ENCODE data around the gene CLIP1. TPM values are rescaled to one million over a fixed set of nuclear protein-coding genes. Genes with fewer than 3 reads are reported as not detected.

The CLIP1 gene
- polyA plus RNA-seq, 10 donors, result 17.1 to 27.6 (median 22.2) TPM

- DNase-seq, result peak in 2 of 3 donors; percentile 7 to 75
Measured at GRCh38 chr12:122318607-122319605, 103.6 kb downstream of the CLIP1 start.

- no peak for DNase-seq
Measured at GRCh38 chr12:122312926-122313325, 109.5 kb downstream of the CLIP1 start.

- DNase-seq, result no peak
Measured at GRCh38 chr12:122311696-122312095, 110.8 kb downstream of the CLIP1 start.

- no peak for DNase-seq
Measured at GRCh38 chr12:122310626-122311333, 111.7 kb downstream of the CLIP1 start.

GRCh38 chr12:122309564-122310121 is 112.8 kb downstream of the CLIP1 start:
- no peak for DNase-seq

- no peak for DNase-seq
Measured at GRCh38 chr12:122308811-122309210, 113.7 kb downstream of the CLIP1 start.

GRCh38 chr12:122306407-122306806 is 116.1 kb downstream of the CLIP1 start:
- DNase-seq, result no peak

DNA sequence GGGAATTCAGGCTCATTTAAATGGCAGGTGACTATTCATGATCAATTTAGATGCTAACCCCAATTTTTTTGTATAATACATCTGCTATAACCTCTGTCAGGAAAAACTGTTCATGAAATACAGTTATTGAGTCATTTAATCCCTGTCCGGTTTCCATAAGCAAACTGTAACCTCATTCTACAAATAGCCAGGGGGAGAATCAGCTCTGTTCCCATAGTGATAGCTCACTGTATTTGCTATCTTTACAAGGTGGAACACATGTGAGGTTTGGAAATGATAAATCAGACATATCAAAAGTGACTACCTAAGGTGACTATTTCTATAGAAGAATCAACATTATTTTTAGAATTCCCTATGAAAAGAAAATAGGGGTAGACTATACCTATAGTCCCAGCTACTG is 117.5 kb downstream of the CLIP1 start:
- no peak for DNase-seq

DNA sequence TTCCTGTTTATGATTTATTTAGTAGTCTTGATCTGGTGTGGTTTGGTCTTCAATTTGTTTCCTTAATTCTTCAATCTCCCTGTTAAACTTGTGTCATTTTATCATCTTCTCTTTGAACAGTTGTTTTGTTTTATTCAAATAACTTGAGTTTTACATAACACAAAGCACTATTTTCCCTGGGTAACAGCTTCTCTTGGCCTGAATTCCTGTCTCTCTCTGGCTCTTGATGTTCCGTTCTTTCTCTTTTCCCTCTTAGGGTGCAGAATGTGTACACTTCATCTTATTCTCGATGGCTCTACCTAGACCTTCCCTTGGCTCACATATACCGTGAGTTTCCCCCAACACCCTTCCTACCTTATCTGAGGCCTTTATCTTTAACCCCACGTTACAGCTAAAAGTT is 119.4 kb downstream of the CLIP1 start:
- DNase-seq, result no peak

DNA sequence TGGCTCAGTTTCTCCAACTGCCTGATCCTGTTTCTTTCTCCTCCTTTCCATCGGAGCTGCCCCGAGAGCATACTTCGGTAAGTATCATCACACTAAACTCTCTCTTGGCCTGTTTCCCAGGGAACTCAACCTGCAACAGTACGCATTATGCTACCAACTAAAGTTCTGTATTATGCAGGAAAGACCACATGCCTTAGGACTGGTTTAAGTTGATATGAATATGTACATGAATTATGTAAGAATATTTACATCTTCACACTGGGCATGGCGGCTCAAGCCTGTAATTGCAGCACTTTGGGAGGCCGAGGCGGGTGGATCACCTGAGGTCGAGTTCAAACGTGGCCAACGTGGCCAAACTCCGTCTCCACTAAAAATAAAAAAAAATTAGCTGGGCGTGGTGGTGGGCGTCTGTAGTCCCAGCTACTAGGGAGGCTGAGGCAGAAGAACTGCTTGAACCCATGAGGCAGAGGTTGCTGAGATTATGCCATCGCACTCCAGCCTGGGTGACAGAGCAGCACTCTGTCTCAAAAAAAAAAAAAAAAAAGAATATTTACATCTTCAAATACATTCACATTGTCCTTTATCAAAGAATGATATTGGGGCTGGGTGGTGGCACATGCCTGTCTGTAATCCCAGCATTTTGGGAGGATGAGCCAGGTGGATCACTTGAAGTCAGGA is 124.3 kb downstream of the CLIP1 start:
- no peak for DNase-seq

DNA sequence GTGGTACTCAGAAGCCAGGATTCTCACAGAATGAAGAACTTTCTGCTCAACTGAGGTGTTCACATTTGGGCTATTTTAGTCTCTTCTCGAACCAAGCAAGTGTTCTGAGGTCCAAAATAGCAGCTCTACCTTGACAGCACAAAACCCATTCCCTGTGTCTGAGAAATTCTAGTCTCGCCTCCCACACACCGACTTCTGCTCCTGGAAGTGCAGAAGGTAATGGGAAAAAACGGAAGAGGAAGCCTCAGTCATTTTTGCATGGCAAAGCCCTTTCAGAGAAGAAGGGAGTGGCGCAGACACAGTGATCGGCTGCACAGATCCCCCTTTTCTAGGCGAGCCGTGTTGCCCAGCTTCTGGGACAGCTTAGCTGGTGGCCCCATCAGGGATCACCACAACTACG is 125.0 kb downstream of the CLIP1 start:
- no peak for DNase-seq

- DNase-seq, result no peak
Measured at GRCh38 chr12:122295877-122296276, 126.6 kb downstream of the CLIP1 start.

DNA sequence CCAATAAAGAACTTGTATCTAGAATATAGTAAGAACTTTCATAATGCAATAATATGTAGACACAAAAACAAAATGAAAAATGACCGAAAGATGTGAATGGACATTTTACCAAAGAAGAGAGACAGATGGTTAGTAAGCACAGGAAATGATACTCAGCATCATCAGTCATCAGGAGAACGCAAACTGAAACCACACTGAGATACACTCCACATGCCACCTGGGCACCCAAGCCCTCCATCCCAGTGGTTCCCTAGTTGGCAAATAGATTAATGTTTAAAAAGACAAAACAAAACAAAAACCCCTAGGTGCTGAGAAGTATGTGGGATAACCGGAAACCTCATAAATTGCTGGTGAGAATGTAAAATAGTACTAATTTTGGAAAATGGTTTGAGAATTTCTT is 129.4 kb downstream of the CLIP1 start:
- no peak for DNase-seq

- DNase-seq, result no peak
Measured at GRCh38 chr12:122291431-122291830, 131.0 kb downstream of the CLIP1 start.

DNA sequence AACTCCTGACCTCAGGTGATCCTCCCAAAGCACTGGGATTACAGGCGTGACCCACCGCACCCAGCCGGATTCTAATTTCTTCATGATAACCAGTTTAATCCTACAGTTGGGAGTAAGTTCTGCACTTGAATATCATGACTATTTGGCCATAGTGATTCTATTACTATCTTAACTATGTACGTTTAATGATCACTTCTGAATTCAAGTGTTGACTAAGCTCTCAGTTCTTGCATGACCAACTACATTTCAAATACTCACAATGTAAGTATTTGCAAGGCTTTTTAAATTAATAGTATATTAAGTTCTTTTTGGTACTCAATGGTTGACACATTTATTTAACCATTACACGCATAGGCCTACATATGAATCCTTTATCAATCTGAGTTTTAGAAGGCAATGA is 138.8 kb downstream of the CLIP1 start:
- no peak for DNase-seq

- peak in 1 of 3 donors; percentile 56 for DNase-seq
Measured at GRCh38 chr12:122282061-122282460, 140.4 kb downstream of the CLIP1 start.

- DNase-seq, result no peak
Measured at GRCh38 chr12:122276242-122276641, 146.2 kb downstream of the CLIP1 start.

DNA sequence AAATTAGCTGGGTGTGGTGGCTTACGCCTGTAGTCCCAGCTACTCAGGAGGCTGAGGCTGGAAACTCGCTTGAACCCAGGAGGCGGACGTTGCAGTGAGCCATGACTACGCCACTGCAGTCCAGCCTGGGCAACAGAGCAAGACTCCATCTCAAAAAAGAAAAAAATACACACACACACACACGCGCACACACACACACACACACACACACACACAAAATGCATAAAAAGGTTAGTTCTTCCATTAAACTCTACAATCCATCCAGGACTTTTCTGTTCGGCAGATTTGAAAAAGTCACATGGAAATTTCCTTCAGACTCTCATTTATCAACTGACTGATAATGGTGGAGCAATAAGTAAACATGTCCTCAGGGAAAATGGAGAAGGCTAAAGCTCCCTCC is 147.0 kb downstream of the CLIP1 start:
- no peak for DNase-seq

DNA sequence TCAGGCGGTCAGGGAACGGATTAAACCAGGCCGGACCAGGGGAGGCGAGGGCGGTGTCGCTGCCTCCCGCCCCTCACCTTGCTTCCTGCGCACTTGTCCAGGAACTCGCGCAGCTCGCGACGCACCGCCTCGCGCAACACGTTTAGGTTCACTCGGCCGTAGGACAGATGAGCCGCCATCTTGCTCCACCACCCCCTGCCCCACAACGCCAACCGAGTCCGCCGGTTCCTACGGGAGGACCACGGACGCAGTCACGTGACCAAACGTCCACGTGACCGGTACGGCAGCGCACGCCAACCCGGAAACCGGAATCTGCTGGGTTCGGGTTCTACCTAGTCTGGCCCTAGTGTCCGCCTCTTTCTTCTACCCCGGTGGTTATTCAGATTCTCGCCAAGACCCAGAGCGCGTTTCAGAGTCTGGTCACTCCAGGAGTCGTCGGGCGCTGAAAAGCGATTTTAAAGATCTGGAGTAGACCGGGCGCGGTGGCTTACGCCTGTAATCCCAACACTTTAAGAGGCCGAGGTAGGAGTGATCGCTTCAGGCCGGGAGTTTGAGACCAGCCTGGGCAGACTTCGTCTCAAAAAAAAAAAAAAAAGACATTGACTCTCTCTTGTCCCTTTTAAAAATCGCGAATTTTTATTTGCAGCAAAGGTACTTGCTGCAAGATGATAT is 156.1 kb downstream of the CLIP1 start, which contains the start of gene VPS33A:
TSS of gene VPS33A (minus strand) at position 265 of the 672 bp plus-strand sequence. CDS start at position 179, 86 bp downstream.
- peak; percentile 98 to 99 (median 99) for DNase-seq

GRCh38 chr12:122265886-122266229 is 156.6 kb downstream of the CLIP1 start:
- DNase-seq, result no peak

GRCh38 chr12:122265476-122265875 is 157.0 kb downstream of the CLIP1 start:
- DNase-seq, result no peak
